ENCODE measurements around the gene PLA2G3. TPM values are rescaled to one million over a fixed set of nuclear protein-coding genes. Genes with fewer than 3 reads are reported as not detected.

PLA2G3 gene
- polyA plus RNA-seq, 1 donor (not counting 4 experiments of a cell fraction or from before 2014, with no cell fraction given) = 0.38 TPM

DNA sequence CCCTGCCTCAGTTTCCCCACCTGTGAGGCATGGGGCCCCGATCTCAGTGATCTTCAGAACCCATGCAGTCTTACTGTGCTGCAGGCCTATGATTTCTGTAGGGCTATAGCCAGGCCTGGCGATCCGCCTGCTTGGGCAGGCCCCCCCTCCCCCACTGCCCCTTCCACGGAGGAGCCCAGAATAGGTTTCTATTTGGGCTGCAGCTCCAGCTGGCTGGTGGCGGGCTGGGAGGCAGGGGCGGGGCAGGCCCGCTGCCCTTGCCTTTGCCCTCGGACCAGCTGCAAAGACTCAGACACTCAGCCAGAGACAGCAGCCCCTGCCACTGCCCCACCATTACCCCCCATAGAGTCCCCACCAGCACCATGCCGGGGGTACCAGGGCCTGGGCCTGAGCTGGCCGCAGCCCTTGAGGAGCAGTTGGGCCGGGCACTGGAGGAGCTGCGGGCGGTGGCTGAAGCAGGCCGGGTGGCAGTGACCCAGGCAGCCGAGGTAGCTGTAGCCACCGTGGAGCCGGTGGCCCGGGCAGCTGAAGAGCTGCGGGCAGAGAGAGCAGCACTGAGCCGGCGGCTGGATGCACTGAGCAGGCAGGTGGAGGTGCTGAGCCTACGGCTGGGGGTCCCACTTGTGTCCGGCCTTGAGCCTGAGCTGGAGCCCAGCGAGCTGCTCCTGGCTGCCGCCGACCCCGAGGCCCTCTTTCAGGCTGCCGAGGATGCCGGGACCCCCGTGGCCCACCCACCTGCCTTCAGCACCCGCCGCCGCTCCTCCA, 47.0 kb downstream of the PLA2G3 start:
- Histone ChIP-seq H3K4me1 (ENCODE audit: control insufficient read depth, extremely low read depth, insufficient read depth, low read length) (no peaks in the 10 kb centered on the region), H4K20me1 (ENCODE audit: control insufficient read depth, extremely low read depth, insufficient read depth, low read length) (peaks cover 21% of the 10 kb centered on the region), H3K79me2 (ENCODE audit: control insufficient read depth, insufficient read depth, low read length) (peaks cover 34% of the 10 kb centered on the region), H3K27ac (ENCODE audit: control insufficient read depth, insufficient read depth, low read length) (no peak overlapping the region), H3K4me2 (ENCODE audit: control insufficient read depth, extremely low read depth, insufficient read depth, low read depth, low read length) (no peak overlapping the region), H3K9me1 (ENCODE audit: control insufficient read depth, extremely low read depth, insufficient read depth, low read length) (no peaks in the 10 kb centered on the region), H3K27me3 (ENCODE audit: control insufficient read depth, extremely low read depth, insufficient read depth, low read length) (no peaks in the 10 kb centered on the region), H3K4me3 (ENCODE audit: control insufficient read depth in 2 of 3, extremely low read depth in 1 of 3, insufficient read depth in 2 of 3, low read depth in 1 of 3, low read length in 3 of 3) (no peak overlapping the region), H3K9me3 (ENCODE audit: control insufficient read depth, low read depth, low read length) (no peaks in the 10 kb centered on the region), H3K36me3 (ENCODE audit: control insufficient read depth in 2 of 2, extremely low read depth in 1 of 2, insufficient read depth in 2 of 2, low read length in 2 of 2) (peaks cover 79 to 80% of the 10 kb centered on the region in 2 experiments), H2AFZ (ENCODE audit: control insufficient read depth, low read length) (no peak overlapping the region), H3K9ac (ENCODE audit: control insufficient read depth, extremely low read depth, insufficient read depth, low read length) (no peak overlapping the region)
- no peak for DNase-seq (ENCODE audit: low read depth, low spot score)
- TF ChIP-seq, protein P1, sequence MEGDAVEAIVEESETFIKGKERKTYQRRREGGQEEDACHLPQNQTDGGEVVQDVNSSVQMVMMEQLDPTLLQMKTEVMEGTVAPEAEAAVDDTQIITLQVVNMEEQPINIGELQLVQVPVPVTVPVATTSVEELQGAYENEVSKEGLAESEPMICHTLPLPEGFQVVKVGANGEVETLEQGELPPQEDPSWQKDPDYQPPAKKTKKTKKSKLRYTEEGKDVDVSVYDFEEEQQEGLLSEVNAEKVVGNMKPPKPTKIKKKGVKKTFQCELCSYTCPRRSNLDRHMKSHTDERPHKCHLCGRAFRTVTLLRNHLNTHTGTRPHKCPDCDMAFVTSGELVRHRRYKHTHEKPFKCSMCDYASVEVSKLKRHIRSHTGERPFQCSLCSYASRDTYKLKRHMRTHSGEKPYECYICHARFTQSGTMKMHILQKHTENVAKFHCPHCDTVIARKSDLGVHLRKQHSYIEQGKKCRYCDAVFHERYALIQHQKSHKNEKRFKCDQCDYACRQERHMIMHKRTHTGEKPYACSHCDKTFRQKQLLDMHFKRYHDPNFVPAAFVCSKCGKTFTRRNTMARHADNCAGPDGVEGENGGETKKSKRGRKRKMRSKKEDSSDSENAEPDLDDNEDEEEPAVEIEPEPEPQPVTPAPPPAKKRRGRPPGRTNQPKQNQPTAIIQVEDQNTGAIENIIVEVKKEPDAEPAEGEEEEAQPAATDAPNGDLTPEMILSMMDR (optimal IDR thresholded peaks at IDR 0.05 in 1 of 3, IDR thresholded peaks at IDR 0.05 in 1 of 3, conservative IDR thresholded peaks at IDR 0.05 in 1 of 3; ENCODE audit: extremely low read depth in 1 of 3, insufficient read depth in 2 of 3, low read length in 3 of 3) = no peak
- no peak for TF ChIP-seq EZH2 (IDR thresholded peaks at IDR 0.05; ENCODE audit: low read length)
- no peak for FAIRE-seq
- dilution Hi-C loops (cut with MboI; ENCODE audit: extremely low pct_ligation_motif_present, low sequenced_read_pairs) = no loop called here

DNA sequence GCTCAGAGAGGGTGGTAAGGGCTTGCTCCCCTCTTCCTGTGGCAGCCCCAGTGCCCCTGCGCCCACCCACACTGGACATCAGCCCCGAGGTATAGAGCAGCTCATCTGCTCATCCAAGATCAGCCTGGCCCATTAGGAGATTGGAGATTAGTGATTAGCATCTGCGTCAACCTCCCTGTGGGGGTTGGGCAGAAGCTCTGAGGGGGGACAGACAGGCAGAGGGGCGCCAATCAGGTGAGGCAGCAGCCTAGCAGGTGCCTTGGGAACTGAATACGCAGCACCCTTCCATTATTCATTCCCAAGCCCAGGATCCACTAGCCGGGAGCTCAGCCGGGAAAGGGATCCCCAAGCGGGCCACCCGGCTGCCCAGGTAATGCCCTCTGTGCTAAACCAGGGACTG, 48.1 kb downstream of the PLA2G3 start:
- H3K4me2 ChIP-seq (ENCODE audit: control insufficient read depth, extremely low read depth, insufficient read depth, low read depth, low read length) = no peak overlapping the region
- H3K9ac ChIP-seq (ENCODE audit: control insufficient read depth, extremely low read depth, insufficient read depth, low read length) = no peak overlapping the region
- H3K27me3 ChIP-seq (ENCODE audit: control insufficient read depth, extremely low read depth, insufficient read depth, low read length) = no peaks in the 10 kb centered on the region
- H4K20me1 ChIP-seq (ENCODE audit: control insufficient read depth, extremely low read depth, insufficient read depth, low read length) = peaks cover 32% of the 10 kb centered on the region
- FAIRE-seq = no peak
- H3K9me1 ChIP-seq (ENCODE audit: control insufficient read depth, extremely low read depth, insufficient read depth, low read length) = no peaks in the 10 kb centered on the region
- H3K36me3 ChIP-seq (ENCODE audit: control insufficient read depth in 2 of 2, extremely low read depth in 1 of 2, insufficient read depth in 2 of 2, low read length in 2 of 2) = peaks cover 83 to 86% of the 10 kb centered on the region in 2 experiments
- H2AFZ ChIP-seq (ENCODE audit: control insufficient read depth, low read length) = no peak overlapping the region
- peaks cover 45% of the 10 kb centered on the region for H3K79me2 ChIP-seq (ENCODE audit: control insufficient read depth, insufficient read depth, low read length)
- no peak overlapping the region for H3K4me3 ChIP-seq (ENCODE audit: control insufficient read depth in 2 of 3, extremely low read depth in 1 of 3, insufficient read depth in 2 of 3, low read depth in 1 of 3, low read length in 3 of 3)
- TF ChIP-seq, protein P1 (optimal IDR thresholded peaks at IDR 0.05 in 1 of 3, IDR thresholded peaks at IDR 0.05 in 1 of 3, conservative IDR thresholded peaks at IDR 0.05 in 1 of 3; ENCODE audit: extremely low read depth in 1 of 3, insufficient read depth in 2 of 3, low read length in 3 of 3) = no peak
- no peak for TF ChIP-seq EZH2 (IDR thresholded peaks at IDR 0.05; ENCODE audit: low read length)
- no peaks in the 10 kb centered on the region for H3K9me3 ChIP-seq (ENCODE audit: control insufficient read depth, low read depth, low read length)
- DNase-seq (ENCODE audit: low read depth, low spot score) = no peak
- no peak overlapping the region for H3K27ac ChIP-seq (ENCODE audit: control insufficient read depth, insufficient read depth, low read length)
- dilution Hi-C loops (cut with MboI; ENCODE audit: extremely low pct_ligation_motif_present, low sequenced_read_pairs) = no loop called here
- no peaks in the 10 kb centered on the region for H3K4me1 ChIP-seq (ENCODE audit: control insufficient read depth, extremely low read depth, insufficient read depth, low read length)
